Measurements from ENCODE around the gene TBX21. TPM values are rescaled to one million over a fixed set of nuclear protein-coding genes. Genes with fewer than 3 reads are reported as not detected.
A peak's percentile ranks its signal among the peaks of the same experiment; 100 is the strongest.

Gene TBX21
- total RNA-seq, 2 experiments from 2014 or later, result 59.0 to 68.4 TPM

- Mint-ChIP-seq H3K9me3 (ENCODE audit: low read depth) (no peaks in the 10 kb centered on the region), H3K27ac (peak overlapping the region; percentile 89), H3K4me1 (peaks cover 80% of the 10 kb centered on the region), H3K27me3 (no peaks in the 10 kb centered on the region), H3K36me3 (no peaks in the 10 kb centered on the region), H3K4me3 (no peak overlapping the region)
- CTCF ChIA-PET, result interaction anchor here (2.2 to 14.9 kb wide), 5 partner anchors 14 to 87 kb away, joined by 13 to 263 read pairs (median 87); partner anchors contain the start of gene TBX21
- ATAC-seq (no peak), DNase-seq (no peak)
Measured at GRCh38 chr17:47702391-47702995, 30.5 kb upstream of the TBX21 start.

GRCh38 chr17:47703191-47703591 lies 29.8 kb upstream of the TBX21 start:
- no peaks in the 10 kb centered on the region for H3K36me3 Mint-ChIP-seq
- peak; percentile 81 for DNase-seq
- H3K4me1 Mint-ChIP-seq, result peaks cover 84% of the 10 kb centered on the region
- no peaks in the 10 kb centered on the region for H3K9me3 Mint-ChIP-seq (ENCODE audit: low read depth)
- peak overlapping the region; percentile 92 for H3K27ac Mint-ChIP-seq
- no peaks in the 10 kb centered on the region for H3K27me3 Mint-ChIP-seq
- peak; percentile 37 for ATAC-seq
- CTCF ChIA-PET, result interaction anchor here (7.0 to 14.9 kb wide), 3 partner anchors 13 to 40 kb away, joined by 87 to 263 read pairs (median 157); partner anchors contain the start of gene TBX21
- peak overlapping the region; percentile 37 for H3K4me3 Mint-ChIP-seq

GRCh38 chr17:47703671-47704070 lies 29.4 kb upstream of the TBX21 start:
- Mint-ChIP-seq H3K9me3 (ENCODE audit: low read depth) (no peaks in the 10 kb centered on the region), H3K4me3 (peak overlapping the region; percentile 37), H3K27me3 (no peaks in the 10 kb centered on the region), H3K27ac (peak overlapping the region; percentile 92), H3K36me3 (no peaks in the 10 kb centered on the region), H3K4me1 (peaks cover 84% of the 10 kb centered on the region)
- ATAC-seq (no peak), DNase-seq (no peak)
- CTCF ChIA-PET, result interaction anchor here (0.5 to 14.9 kb wide), 5 partner anchors 11 to 1682 kb away, joined by 3 to 263 read pairs (median 8); partner anchors contain the start of gene TBX21

- ATAC-seq (no peak), DNase-seq (peak; percentile 65)
- Mint-ChIP-seq H3K36me3 (no peaks in the 10 kb centered on the region), H3K27ac (peak overlapping the region; percentile 92), H3K4me3 (peak overlapping the region; percentile 37), H3K27me3 (no peaks in the 10 kb centered on the region), H3K9me3 (ENCODE audit: low read depth) (no peaks in the 10 kb centered on the region), H3K4me1 (peaks cover 79% of the 10 kb centered on the region)
- CTCF ChIA-PET, result interaction anchor here (0.5 to 14.9 kb wide), 6 partner anchors 11 to 1682 kb away, joined by 3 to 263 read pairs (median 6); partner anchors contain the start of gene TBX21
Measured at GRCh38 chr17:47704116-47704515, 28.9 kb upstream of the TBX21 start.

GRCh38 chr17:47704736-47705135 lies 28.3 kb upstream of the TBX21 start:
- ATAC-seq (no peak), DNase-seq (no peak)
- Mint-ChIP-seq H3K27me3 (no peaks in the 10 kb centered on the region), H3K9me3 (ENCODE audit: low read depth) (no peaks in the 10 kb centered on the region), H3K27ac (peak overlapping the region; percentile 92), H3K36me3 (no peaks in the 10 kb centered on the region), H3K4me1 (peaks cover 76% of the 10 kb centered on the region), H3K4me3 (peak overlapping the region; percentile 37)
- CTCF ChIA-PET, result interaction anchor here (0.6 to 14.9 kb wide), 5 partner anchors 12 to 448 kb away, joined by 3 to 263 read pairs (median 8); partner anchors contain the start of gene TBX21

- peaks cover 69% of the 10 kb centered on the region for H3K4me1 Mint-ChIP-seq
- DNase-seq (peak; percentile 76), ATAC-seq (peak; percentile 22)
- H3K27ac Mint-ChIP-seq, result peak overlapping the region; percentile 92
- no peaks in the 10 kb centered on the region for H3K27me3 Mint-ChIP-seq
- CTCF ChIA-PET, result interaction anchor here (1.2 to 14.9 kb wide), 3 partner anchors 12 to 84 kb away, joined by 3 to 263 read pairs (median 39); partner anchors contain the start of gene TBX21
- H3K4me3 Mint-ChIP-seq, result peak overlapping the region; percentile 24
- no peaks in the 10 kb centered on the region for H3K36me3 Mint-ChIP-seq
- H3K9me3 Mint-ChIP-seq (ENCODE audit: low read depth), result no peaks in the 10 kb centered on the region
Measured at GRCh38 chr17:47705536-47706530, 27.2 kb upstream of the TBX21 start.

GRCh38 chr17:47707056-47707804 lies 25.8 kb upstream of the TBX21 start:
- Mint-ChIP-seq H3K36me3 (no peaks in the 10 kb centered on the region), H3K9me3 (ENCODE audit: low read depth) (no peaks in the 10 kb centered on the region), H3K27me3 (no peaks in the 10 kb centered on the region), H3K4me1 (peaks cover 57% of the 10 kb centered on the region), H3K4me3 (no peak overlapping the region), H3K27ac (peak overlapping the region; percentile 92)
- ATAC-seq (no peak), DNase-seq (no peak)
- CTCF ChIA-PET, result interaction anchor here (0.6 to 14.9 kb wide), 5 partner anchors 8 to 85 kb away, joined by 4 to 263 read pairs (median 9); partner anchors contain the start of gene TBX21

- no peak overlapping the region for H3K4me3 Mint-ChIP-seq
- CTCF ChIA-PET, result interaction anchor here (0.6 to 14.9 kb wide), 5 partner anchors 9 to 84 kb away, joined by 4 to 263 read pairs (median 9); partner anchors contain the start of gene TBX21
- H3K36me3 Mint-ChIP-seq, result no peaks in the 10 kb centered on the region
- peaks cover 1% of the 10 kb centered on the region for H3K27me3 Mint-ChIP-seq
- DNase-seq, result no peak
- ATAC-seq, result no peak
- peaks cover 52% of the 10 kb centered on the region for H3K4me1 Mint-ChIP-seq
- no peaks in the 10 kb centered on the region for H3K9me3 Mint-ChIP-seq (ENCODE audit: low read depth)
- no peak overlapping the region for H3K27ac Mint-ChIP-seq
Measured at GRCh38 chr17:47707884-47708283, 25.2 kb upstream of the TBX21 start.

- Mint-ChIP-seq H3K27ac (no peak overlapping the region), H3K27me3 (peaks cover 3% of the 10 kb centered on the region), H3K4me1 (peaks cover 47% of the 10 kb centered on the region), H3K36me3 (no peaks in the 10 kb centered on the region), H3K4me3 (no peak overlapping the region), H3K9me3 (ENCODE audit: low read depth) (no peaks in the 10 kb centered on the region)
- CTCF ChIA-PET, result interaction anchor here (1.4 to 14.9 kb wide), 3 partner anchors 9 to 25 kb away, joined by 9 to 263 read pairs (median 39); partner anchors contain the start of gene TBX21
- DNase-seq (no peak), ATAC-seq (no peak)
Measured at GRCh38 chr17:47708312-47708863, 24.6 kb upstream of the TBX21 start.

- Mint-ChIP-seq H3K4me1 (peaks cover 46% of the 10 kb centered on the region), H3K36me3 (no peaks in the 10 kb centered on the region), H3K27me3 (peaks cover 7% of the 10 kb centered on the region), H3K9me3 (ENCODE audit: low read depth) (no peaks in the 10 kb centered on the region), H3K27ac (no peak overlapping the region), H3K4me3 (no peak overlapping the region)
- CTCF ChIA-PET, result interaction anchor here (1.4 to 14.9 kb wide), 3 partner anchors 8 to 24 kb away, joined by 9 to 263 read pairs (median 39); partner anchors contain the start of gene TBX21
- ATAC-seq (no peak), DNase-seq (no peak)
Measured at GRCh38 chr17:47708864-47709541, 24.0 kb upstream of the TBX21 start.

- Mint-ChIP-seq H3K27me3 (peaks cover 8% of the 10 kb centered on the region), H3K4me3 (no peak overlapping the region), H3K36me3 (no peaks in the 10 kb centered on the region), H3K27ac (no peak overlapping the region), H3K4me1 (peaks cover 46% of the 10 kb centered on the region), H3K9me3 (ENCODE audit: low read depth) (no peaks in the 10 kb centered on the region)
- DNase-seq (no peak), ATAC-seq (no peak)
- CTCF ChIA-PET, result interaction anchor here (1.1 to 14.9 kb wide), 2 partner anchors 9 to 23 kb away, joined by 5 to 263 read pairs; partner anchors contain the start of gene TBX21
Measured at GRCh38 chr17:47709594-47709993, 23.4 kb upstream of the TBX21 start.

Data from activated CD8-positive, alpha-beta memory T cell treated with anti-CD3 and anti-CD28 coated beads, Interleukin-2, amount 10 ng/mL, durations not matched to agents 7 days and 5 days (primary cell).